Measurements from ENCODE around the gene RANBP9.

- TF ChIP-seq POLR2A (IDR thresholded peaks at IDR 0.05), result no peak
- no peak for TF ChIP-seq CTCF (IDR thresholded peaks at IDR 0.05)
These were observed 31.6 kb downstream of the RANBP9 start for GRCh38 chr6:13679996-13680395.

Measured in right lobe of liver (tissue), 4 donors.